Measurements from ENCODE around the gene PRPF6.
A peak's percentile ranks its signal among the peaks of the same experiment; 100 is the strongest.

Gene PRPF6

GRCh38 chr20:63935447-63935846, 45.5 kb upstream of the PRPF6 start:
- no peak for DNase-seq (ENCODE audit: low read depth)
- no peak for TF ChIP-seq CTCF (conservative IDR thresholded peaks at IDR 0.05; ENCODE audit: control insufficient read depth, insufficient read depth, low read depth, low read length)
- no peak overlapping the region for H3K4me3 ChIP-seq (ENCODE audit: control insufficient read depth, low read depth, low read length)

- H3K4me3 ChIP-seq (ENCODE audit: control insufficient read depth, low read depth, low read length): no peak overlapping the region
- TF ChIP-seq CTCF (conservative IDR thresholded peaks at IDR 0.05; ENCODE audit: control insufficient read depth, insufficient read depth, low read depth, low read length): no peak
- peak; percentile 25 for DNase-seq (ENCODE audit: low read depth)
Observed at GRCh38 chr20:63937596-63937995, 43.3 kb upstream of the PRPF6 start.

- no peak for DNase-seq (ENCODE audit: low read depth)
- TF ChIP-seq CTCF (conservative IDR thresholded peaks at IDR 0.05; ENCODE audit: control insufficient read depth, insufficient read depth, low read depth, low read length): no peak
- H3K4me3 ChIP-seq (ENCODE audit: control insufficient read depth, low read depth, low read length): no peak overlapping the region
Observed at GRCh38 chr20:63939061-63939935, 41.6 kb upstream of the PRPF6 start.

GRCh38 chr20:63940071-63940471, 40.9 kb upstream of the PRPF6 start:
- TF ChIP-seq CTCF (conservative IDR thresholded peaks at IDR 0.05; ENCODE audit: control insufficient read depth, insufficient read depth, low read depth, low read length): no peak
- DNase-seq (ENCODE audit: low read depth): no peak
- H3K4me3 ChIP-seq (ENCODE audit: control insufficient read depth, low read depth, low read length): no peak overlapping the region

- no peak overlapping the region for H3K4me3 ChIP-seq (ENCODE audit: control insufficient read depth, low read depth, low read length)
- no peak for TF ChIP-seq CTCF (conservative IDR thresholded peaks at IDR 0.05; ENCODE audit: control insufficient read depth, insufficient read depth, low read depth, low read length)
- DNase-seq (ENCODE audit: low read depth): no peak
Observed at GRCh38 chr20:63940472-63941266, 40.3 kb upstream of the PRPF6 start.

- TF ChIP-seq CTCF (conservative IDR thresholded peaks at IDR 0.05; ENCODE audit: control insufficient read depth, insufficient read depth, low read depth, low read length): no peak
- DNase-seq (ENCODE audit: low read depth): peak; percentile 23
- H3K4me3 ChIP-seq (ENCODE audit: control insufficient read depth, low read depth, low read length): no peak overlapping the region
Observed at GRCh38 chr20:63941282-63942081, 39.5 kb upstream of the PRPF6 start.

Data from fibroblast of mammary gland (primary cell).